Caco-2 (cell line): Measurements from ENCODE around the gene CUTA. TPM values are rescaled to one million over a fixed set of nuclear protein-coding genes. Genes with fewer than 3 reads are reported as not detected.

Source experiments
- BruUV-seq: library from RNA; stranded (reverse); fragments of 400-500 nt; replicated peaks from 2 replicates; lab custom pipeline; 2021; lab: Mats Ljungman, UMichigan
- CTCF ChIA-PET: fragments of 300-600 bp; sonication (Branson Sonifier 250); formaldehyde crosslinking; loops from one replicate; lab custom pipeline; 2022; ENCODE audit warnings: antibody characterized with exemption; lab: Charles Lee
- POLR2A ChIA-PET: fragments of 300-600 bp; sonication (Branson Sonifier 250); formaldehyde crosslinking; loops from one replicate; lab custom pipeline; 2022; ENCODE audit warnings: antibody characterized with exemption; lab: Charles Lee
- DNase-seq, 2 experiments: peaks; one replicate each; pipeline versions ENCODE4 v3.0.0 to v3.0.0-alpha.2; 2020 to 2022
- H3K27me3 ChIP-seq: replicated peaks from 2 replicates; pipeline ENCODE4 v1.6.0; 2011; ENCODE audit warnings: low read length; ENCODE audit not compliant: control insufficient read depth, insufficient read depth
- H3K36me3 ChIP-seq: 2 replicates; pipeline ENCODE4 v1.5.1; 2011; ENCODE audit warnings: low read length; ENCODE audit not compliant: control insufficient read depth, insufficient read depth
- H3K4me1 ChIP-seq: fragments of 250-450 bp; sonication (Bioruptor Pico); 2 replicates; pipeline ENCODE4 v1.5.1; 2020; ENCODE audit warnings: mild to moderate bottlenecking
- H3K4me3 ChIP-seq: 2 replicates; pipeline ENCODE4 v1.5.1; 2011; ENCODE audit warnings: low read depth, mild to moderate bottlenecking, control low read depth, low read length
- H3K9me3 ChIP-seq: fragments of 250-450 bp; sonication (Bioruptor Pico); 2 replicates; pipeline ENCODE4 v1.5.1; 2020; ENCODE audit warnings: mild to moderate bottlenecking, moderate library complexity
- H3K27ac Mint-ChIP-seq: one replicate; pipeline ENCODE4 v1.8.0; 2022; ENCODE audit warnings: mixed read lengths; ENCODE audit not compliant: unreplicated experiment
- H3K27me3 Mint-ChIP-seq: one replicate; pipeline ENCODE4 v1.8.0; 2022; ENCODE audit warnings: mixed read lengths; ENCODE audit not compliant: insufficient read depth, unreplicated experiment
- H3K36me3 Mint-ChIP-seq: one replicate; pipeline ENCODE4 v1.8.0; 2022; ENCODE audit warnings: mild to moderate bottlenecking, mixed read lengths; ENCODE audit not compliant: insufficient read depth, unreplicated experiment
- H3K4me1 Mint-ChIP-seq: one replicate; pipeline ENCODE4 v1.8.0; 2022; ENCODE audit warnings: low read depth, mixed read lengths; ENCODE audit not compliant: unreplicated experiment
- H3K4me3 Mint-ChIP-seq: one replicate; pipeline ENCODE4 v1.8.0; 2022; ENCODE audit warnings: mild to moderate bottlenecking, moderate library complexity, mixed read lengths; ENCODE audit not compliant: unreplicated experiment
- H3K9me3 Mint-ChIP-seq: one replicate; pipeline ENCODE4 v1.8.0; 2022; ENCODE audit warnings: mixed read lengths; ENCODE audit not compliant: unreplicated experiment
- CTCF ChIP-seq, 2 experiments: fragments of 200-600 bp in 1 of 2; IDR thresholded peaks; 1 replicate in 1 of 2; 2 replicates in 1 of 2; pipeline versions ENCODE4 v1.5.1 to v1.8.0; 2011 to 2022; ENCODE audit warnings: antibody characterized with exemption in 1 of 2, control low read depth in 1 of 2, inconsistent platforms in 1 of 2, low read depth in 1 of 2, low read length in 1 of 2, mild to moderate bottlenecking in 1 of 2, moderate library complexity in 1 of 2; ENCODE audit not compliant: insufficient read depth in 1 of 2, severe bottlenecking in 1 of 2, unreplicated experiment in 1 of 2
- intact Hi-C: fragments of 100-400 bp; cut with micrococcal nuclease; formaldehyde crosslinking; loops from one replicate; pipeline ENCODE4 v1.10.0; 2022; ENCODE audit not compliant: unreplicated experiment
- total RNA-seq: library from RNA; stranded (reverse); gene quantifications from 2 replicates; pipeline ENCODE4 v1.2.3, GENCODE V29; 2022

Gene CUTA
- total RNA-seq, 1 experiment from 2014 or later: 166 TPM

DNA sequence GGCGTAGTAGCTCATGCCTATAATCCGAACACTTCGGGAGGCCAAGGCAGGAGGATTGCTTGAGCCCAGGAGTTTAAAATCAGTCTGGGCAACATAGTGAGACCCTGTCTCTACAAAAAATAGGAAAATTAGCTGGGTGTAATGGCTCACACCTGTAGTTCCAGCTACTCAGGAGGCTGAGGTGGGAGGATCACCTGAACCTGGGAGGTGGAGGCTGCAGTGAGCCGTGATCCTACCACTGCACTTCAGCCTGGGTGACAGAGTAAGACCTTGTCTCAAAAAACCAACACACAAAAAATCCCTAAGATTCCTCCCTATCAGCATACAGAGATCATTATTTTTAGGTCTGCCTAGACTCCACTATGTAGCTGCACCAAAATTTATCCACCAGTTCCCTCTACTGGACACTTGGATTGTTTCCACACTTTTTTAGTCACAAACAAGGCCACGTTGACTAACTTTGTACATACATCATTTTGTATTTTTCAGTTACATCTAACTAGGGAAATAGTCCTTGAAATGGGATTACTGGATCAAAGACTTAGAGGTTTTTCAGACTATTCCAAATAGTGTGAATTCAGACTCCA is 10.7 kb downstream of the CUTA start:
- CTCF ChIA-PET: interaction anchor here (0.6 to 1.2 kb wide), 3 partner anchors 14 to 130 kb away, joined by 3 to 4 read pairs (median 4); partner anchors contain the start of gene B3GALT4

GRCh38 chr6:33406126-33406525 is 11.8 kb downstream of the CUTA start:
- Histone ChIP-seq H3K36me3 (peaks cover 12% of the 10 kb centered on the region), H3K4me1 (peaks cover 15% of the 10 kb centered on the region), H3K4me3 (no peak overlapping the region), H3K9me3 (no peaks in the 10 kb centered on the region), H3K27me3 (no peaks in the 10 kb centered on the region)
- POLR2A ChIA-PET: no interaction called here
- intact Hi-C loops: no loop called here
- Mint-ChIP-seq H3K4me1 (peaks cover 13% of the 10 kb centered on the region), H3K36me3 (peaks cover 96% of the 10 kb centered on the region), H3K9me3 (no peaks in the 10 kb centered on the region), H3K4me3 (no peak overlapping the region), H3K27ac (no peak overlapping the region), H3K27me3 (no peaks in the 10 kb centered on the region)
- no TSS peak for BruUV-seq
- no peak for TF ChIP-seq CTCF (IDR thresholded peaks at IDR 0.05; ENCODE audit: insufficient read depth in 1 of 2, low read depth in 1 of 2, low read length in 1 of 2, severe bottlenecking in 1 of 2, unreplicated experiment in 1 of 2)
- CTCF ChIA-PET: no interaction called here
- no peak for DNase-seq

More for the DNA sequence above, 10.7 kb downstream of the CUTA start:
- no peak overlapping the region for H3K4me3 ChIP-seq
- POLR2A ChIA-PET: no interaction called here
- peaks cover 15% of the 10 kb centered on the region for H3K4me1 ChIP-seq
- H3K9me3 Mint-ChIP-seq: no peaks in the 10 kb centered on the region
- intact Hi-C loops: no loop called here
- peaks cover 13% of the 10 kb centered on the region for H3K4me1 Mint-ChIP-seq
- H3K36me3 Mint-ChIP-seq: peaks cover 91% of the 10 kb centered on the region
- no peaks in the 10 kb centered on the region for H3K9me3 ChIP-seq
- DNase-seq: peak in 1 of 2 experiments; percentile 30
- no peaks in the 10 kb centered on the region for H3K27me3 Mint-ChIP-seq
- no TSS peak for BruUV-seq
- TF ChIP-seq CTCF (IDR thresholded peaks at IDR 0.05; ENCODE audit: insufficient read depth in 1 of 2, low read depth in 1 of 2, low read length in 1 of 2, severe bottlenecking in 1 of 2, unreplicated experiment in 1 of 2): peak; percentile 29
- H3K4me3 Mint-ChIP-seq: no peak overlapping the region
- H3K36me3 ChIP-seq: peaks cover 12% of the 10 kb centered on the region
- H3K27ac Mint-ChIP-seq: no peak overlapping the region
- H3K27me3 ChIP-seq: no peaks in the 10 kb centered on the region

DNA sequence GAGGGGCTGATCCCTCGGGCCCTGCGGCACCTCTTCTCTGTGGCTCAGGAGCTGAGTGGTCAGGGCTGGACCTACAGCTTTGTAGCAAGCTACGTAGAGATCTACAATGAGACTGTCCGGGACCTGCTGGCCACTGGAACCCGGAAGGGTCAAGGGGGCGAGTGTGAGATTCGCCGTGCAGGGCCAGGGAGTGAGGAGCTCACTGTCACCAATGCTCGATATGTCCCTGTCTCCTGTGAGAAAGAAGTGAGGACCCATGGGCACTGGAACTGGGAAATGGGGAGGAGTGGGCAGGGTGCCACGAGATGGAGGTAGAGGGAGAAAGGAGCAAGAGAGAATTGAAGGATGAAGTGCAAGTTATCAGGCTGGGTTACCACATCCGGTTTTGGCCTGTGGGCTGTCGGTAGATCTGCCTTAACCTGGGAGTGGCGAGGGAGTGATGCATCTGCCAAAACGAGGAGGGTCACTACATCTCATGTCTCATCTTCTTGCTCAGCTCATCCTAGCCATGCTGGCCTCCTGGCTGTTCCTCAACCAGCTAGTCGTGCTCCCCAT is 12.4 kb downstream of the CUTA start:
- POLR2A ChIA-PET: no interaction called here
- H3K9me3 ChIP-seq: no peaks in the 10 kb centered on the region
- H3K27me3 ChIP-seq: no peaks in the 10 kb centered on the region
- Mint-ChIP-seq H3K9me3 (no peaks in the 10 kb centered on the region), H3K27me3 (no peaks in the 10 kb centered on the region), H3K4me3 (no peak overlapping the region), H3K36me3 (peaks cover 97% of the 10 kb centered on the region), H3K27ac (no peak overlapping the region), H3K4me1 (peaks cover 13% of the 10 kb centered on the region)
- CTCF ChIA-PET: no interaction called here
- DNase-seq: no peak
- intact Hi-C loops: no loop called here
- BruUV-seq: no TSS peak
- peaks cover 15% of the 10 kb centered on the region for H3K4me1 ChIP-seq
- no peak for TF ChIP-seq CTCF (IDR thresholded peaks at IDR 0.05; ENCODE audit: insufficient read depth in 1 of 2, low read depth in 1 of 2, low read length in 1 of 2, severe bottlenecking in 1 of 2, unreplicated experiment in 1 of 2)
- no peak overlapping the region for H3K4me3 ChIP-seq
- H3K36me3 ChIP-seq: peaks cover 12% of the 10 kb centered on the region
